GM19328 (cell line): ENCODE measurements around the gene VAV2.

ENCODE experiments used
- ATAC-seq: cut with Tn5 transposase; IDR thresholded peaks from one replicate; pipeline ENCODE4 v1.9.1; 2021; ENCODE audit warnings: mild to moderate bottlenecking, moderate library complexity; ENCODE audit not compliant: unreplicated experiment

VAV2 gene

GRCh38 chr9:133953976-133954709 lies 38.0 kb downstream of the VAV2 start:
- no peak for ATAC-seq

GRCh38 chr9:133953621-133953975 lies 38.5 kb downstream of the VAV2 start:
- ATAC-seq: no peak

DNA sequence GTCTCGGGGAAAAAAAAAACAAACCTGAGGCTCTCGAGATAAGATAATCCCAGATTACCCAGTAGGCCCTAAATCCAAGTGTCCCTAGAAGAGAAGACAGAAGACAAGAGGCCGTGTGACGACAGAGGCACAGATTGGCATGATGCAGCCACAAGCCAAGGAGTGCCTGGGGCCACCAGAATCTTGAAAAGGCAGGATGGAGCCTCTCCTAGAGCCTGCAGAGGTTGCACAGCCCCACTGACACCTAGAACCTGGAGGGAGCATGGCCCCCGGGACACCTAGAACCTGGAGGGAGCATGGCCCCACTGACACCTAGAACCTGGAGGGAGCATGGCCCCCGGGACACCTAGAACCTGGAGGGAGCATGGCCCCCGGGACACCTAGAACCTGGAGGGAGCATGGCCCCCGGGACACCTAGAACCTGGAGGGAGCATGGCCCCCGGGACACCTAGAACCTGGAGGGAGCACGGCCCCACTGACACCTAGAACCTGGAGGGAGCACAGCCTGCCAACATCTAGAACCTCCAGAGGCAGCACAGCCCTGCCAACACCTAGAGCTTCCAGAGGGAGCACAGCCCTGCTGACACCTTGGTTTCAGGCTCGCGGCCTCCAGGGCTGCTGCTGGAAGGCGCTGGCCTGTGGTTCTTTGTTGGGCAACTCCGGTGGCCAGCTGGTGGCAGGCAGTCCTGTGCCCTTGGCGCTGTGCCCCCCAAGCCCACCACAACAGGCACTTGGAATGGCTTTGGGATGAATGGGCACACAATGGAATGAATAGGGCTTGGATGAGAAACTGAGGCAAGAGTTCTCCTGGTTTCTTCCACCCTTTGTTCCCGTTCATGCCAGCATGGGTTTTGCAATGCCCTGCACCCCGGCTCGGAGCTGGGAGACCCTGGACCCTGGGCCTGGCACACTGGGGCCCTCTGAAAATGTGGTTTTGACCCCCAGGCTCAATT lies 39.2 kb downstream of the VAV2 start:
- ATAC-seq: no peak

- ATAC-seq: no peak
These were observed 40.9 kb downstream of the VAV2 start for GRCh38 chr9:133951265-133951664.

DNA sequence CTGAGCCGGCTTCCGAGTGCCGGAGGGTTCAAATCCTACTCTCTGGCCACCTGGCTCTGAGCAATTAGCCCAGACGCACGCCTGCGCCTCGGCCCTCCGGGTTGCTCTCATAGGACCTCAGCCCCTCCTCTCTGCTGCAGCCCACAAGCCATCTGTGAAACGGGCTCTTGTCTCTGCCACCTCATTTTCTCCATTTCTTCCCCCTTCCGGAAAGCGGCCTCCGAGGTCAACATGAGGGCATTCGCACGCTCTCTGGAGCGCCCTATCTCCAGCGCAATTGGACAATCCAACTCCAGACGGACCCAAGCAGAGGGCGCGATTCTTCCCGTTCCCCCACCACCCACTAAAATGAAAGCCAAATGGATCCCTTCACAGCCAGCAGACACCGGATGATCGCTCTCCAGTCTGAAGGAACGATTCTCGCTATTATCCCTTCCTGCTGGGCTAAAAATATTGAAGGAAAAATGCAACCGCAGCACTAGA lies 41.5 kb downstream of the VAV2 start:
- no peak for ATAC-seq

DNA sequence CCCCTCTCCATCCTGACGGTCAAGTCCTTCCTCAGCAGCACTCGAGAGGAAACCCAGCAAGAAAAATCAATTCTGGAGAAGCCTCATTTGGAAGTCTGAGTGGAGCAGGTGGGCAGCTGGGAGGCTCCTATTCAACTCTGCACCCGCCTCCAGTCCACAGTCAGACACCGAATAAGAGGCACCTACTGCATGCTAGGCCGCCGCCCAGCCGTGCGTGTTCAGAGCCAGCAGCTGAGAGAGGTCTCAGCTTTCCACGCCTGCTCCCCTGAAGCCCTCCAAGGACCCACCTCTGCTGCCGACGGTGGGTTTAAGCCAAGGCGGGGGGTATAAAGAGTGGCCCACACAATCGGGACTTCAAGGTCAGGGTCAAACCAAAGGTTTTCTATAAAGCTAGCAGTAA lies 41.9 kb downstream of the VAV2 start:
- ATAC-seq: no peak

GRCh38 chr9:133949486-133950061 lies 42.5 kb downstream of the VAV2 start:
- no peak for ATAC-seq

- no peak for ATAC-seq
These were observed 43.3 kb downstream of the VAV2 start for GRCh38 chr9:133948561-133949485.

DNA sequence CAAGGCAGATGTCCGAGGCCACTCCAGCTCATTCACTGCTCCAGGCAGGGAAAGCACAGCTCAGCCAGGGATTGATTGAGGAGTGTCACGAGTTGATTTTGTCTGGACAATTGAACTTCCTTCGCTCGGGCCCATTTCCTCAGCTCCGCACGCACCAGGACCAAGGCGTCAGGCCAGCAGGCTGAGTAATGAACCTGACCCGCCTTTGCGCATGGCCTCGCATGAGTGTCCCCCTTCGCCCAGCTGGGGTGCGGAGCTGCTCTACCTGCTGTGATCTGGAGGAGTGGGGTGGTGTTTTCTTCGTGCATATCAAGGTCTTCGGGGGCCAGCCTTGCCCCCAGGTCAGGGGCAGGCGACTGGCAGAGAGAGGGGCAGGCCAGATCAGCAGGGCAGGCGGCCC lies 44.0 kb downstream of the VAV2 start:
- no peak for ATAC-seq

- ATAC-seq: no peak
These were observed 45.2 kb downstream of the VAV2 start for GRCh38 chr9:133946840-133947486.

GRCh38 chr9:133945977-133946753 lies 46.0 kb downstream of the VAV2 start:
- ATAC-seq: no peak

- peak; percentile 53 for ATAC-seq
These were observed 46.7 kb downstream of the VAV2 start for GRCh38 chr9:133945314-133945975.

DNA sequence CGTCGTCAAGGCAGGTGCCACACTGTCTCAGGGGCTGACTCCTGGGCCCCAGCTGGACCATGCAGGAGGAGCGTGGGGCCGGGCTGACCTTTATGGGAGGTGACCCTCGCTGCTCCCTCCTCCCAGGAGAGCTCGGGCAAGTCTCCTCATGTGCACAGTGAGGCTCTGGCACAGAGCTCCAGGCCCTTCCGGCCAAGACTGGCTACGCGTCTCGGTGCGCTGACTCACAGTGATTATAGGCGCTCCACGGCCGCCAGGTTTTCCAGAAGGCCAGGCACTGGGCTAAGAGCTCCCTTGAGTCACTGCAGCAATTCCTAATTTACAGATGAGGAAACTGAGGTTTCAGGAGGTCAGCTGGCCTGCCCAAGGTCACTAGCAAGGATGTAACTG lies 47.4 kb downstream of the VAV2 start:
- ATAC-seq: no peak

GRCh38 chr9:133943781-133944745 lies 48.1 kb downstream of the VAV2 start:
- no peak for ATAC-seq

- ATAC-seq: no peak
These were observed 48.9 kb downstream of the VAV2 start for GRCh38 chr9:133943036-133943780.

GRCh38 chr9:133942206-133942975 lies 49.7 kb downstream of the VAV2 start:
- no peak for ATAC-seq
